ENCODE data around the gene UTP25.

GRCh38 chr1:209879539-209879938, 51.8 kb downstream of the UTP25 start:
- TF ChIP-seq CTCF (IDR thresholded peaks at IDR 0.05) (no peak), POLR2A (IDR thresholded peaks at IDR 0.05) (no peak)

Measured in testis (tissue), 2 donors.